CD14-positive monocyte (primary cell): Measurements from ENCODE around the gene TRAF3. TPM values are rescaled to one million over a fixed set of nuclear protein-coding genes. Genes with fewer than 3 reads are reported as not detected.

Experiments used
- DNase-seq, 3 donors: peaks; one replicate each; pipeline ENCODE4 v3.0.0-alpha.2; 2011 to 2022
- H2AFZ ChIP-seq: 2 replicates; pipeline ENCODE4 v1.6.0; 2012; ENCODE audit warnings: mild to moderate bottlenecking, low read depth, low read length, inconsistent platforms; ENCODE audit not compliant: insufficient read depth, poor library complexity, severe bottlenecking
- H3K27ac ChIP-seq, 2 donors: 1 replicate in 1 of 2; 2 replicates in 1 of 2; pipeline ENCODE4 v1.5.1; 2012 to 2013; ENCODE audit warnings: low read length in 2 of 2, control low read depth in 1 of 2, inconsistent platforms in 1 of 2, low read depth in 1 of 2, mild to moderate bottlenecking in 1 of 2
- H3K27me3 ChIP-seq, 2 donors: one replicate each; pipeline versions ENCODE4 v1.6.0 to v1.6.1; 2011 to 2013; ENCODE audit warnings: low read length in 2 of 2; ENCODE audit not compliant: control insufficient read depth in 2 of 2, insufficient read depth in 2 of 2
- H3K36me3 ChIP-seq, 2 donors: replicated peaks in 1 of 2; 1 replicate in 1 of 2; 2 replicates in 1 of 2; pipeline versions ENCODE4 v1.5.1 to v1.6.1; 2012 to 2013; ENCODE audit warnings: low read length in 2 of 2, control low read depth in 1 of 2, inconsistent platforms in 1 of 2, mild to moderate bottlenecking in 1 of 2; ENCODE audit not compliant: insufficient read depth in 2 of 2, control insufficient read depth in 1 of 2
- H3K4me1 ChIP-seq, 2 donors: 1 replicate in 1 of 2; 2 replicates in 1 of 2; pipeline versions ENCODE4 v1.5.1 to v1.6.1; 2012 to 2013; ENCODE audit warnings: low read length in 2 of 2, control low read depth in 1 of 2, inconsistent platforms in 1 of 2, mild to moderate bottlenecking in 1 of 2, moderate library complexity in 1 of 2; ENCODE audit not compliant: insufficient read depth in 2 of 2, control insufficient read depth in 1 of 2
- H3K4me2 ChIP-seq: replicated peaks from 2 replicates; pipeline ENCODE3; 2012; ENCODE audit warnings: low read length, moderate library complexity, mild to moderate bottlenecking; ENCODE audit not compliant: poor library complexity, severe bottlenecking; ENCODE audit errors: extremely low read depth
- H3K4me3 ChIP-seq, 3 experiments: fragments of 200-600 bp in 1 of 3; sonication (generic) in 1 of 3; replicated peaks in 1 of 3; 1 replicate in 2 of 3; 2 replicates in 1 of 3; pipeline ENCODE4 v1.5.1; 2011 to 2013; ENCODE audit warnings: low read length in 3 of 3, mild to moderate bottlenecking in 3 of 3, control low read depth in 2 of 3, low read depth in 2 of 3, inconsistent platforms in 1 of 3, moderate library complexity in 1 of 3
- H3K79me2 ChIP-seq: 2 replicates; pipeline ENCODE4 v1.6.0; 2012; ENCODE audit warnings: mild to moderate bottlenecking, control low read depth, inconsistent platforms, low read length, moderate library complexity; ENCODE audit not compliant: insufficient read depth
- H3K9ac ChIP-seq: 2 replicates; pipeline ENCODE4 v1.6.0; 2017; ENCODE audit warnings: low read length, mild to moderate bottlenecking; ENCODE audit not compliant: insufficient read depth, poor library complexity, severe bottlenecking
- H3K9me3 ChIP-seq, 2 donors: replicated peaks in 1 of 2; 1 replicate in 1 of 2; 2 replicates in 1 of 2; pipeline versions ENCODE4 v1.5.1 to v1.6.1; 2012 to 2013; ENCODE audit warnings: low read length in 2 of 2, control low read depth in 1 of 2; ENCODE audit not compliant: control insufficient read depth in 1 of 2, insufficient read depth in 1 of 2
- H4K20me1 ChIP-seq: 2 replicates; pipeline ENCODE4 v1.6.0; 2012; ENCODE audit warnings: mild to moderate bottlenecking, low read length, control low read depth, moderate library complexity; ENCODE audit not compliant: insufficient read depth
- H3K27ac Mint-ChIP-seq, 7 donors: one replicate each; pipeline ENCODE4 v1.8.0; 2020; ENCODE audit warnings: mild to moderate bottlenecking in 7 of 7, mixed read lengths in 7 of 7, moderate library complexity in 6 of 7, inconsistent platforms in 2 of 7
- H3K27me3 Mint-ChIP-seq, 3 donors: one replicate each; pipeline ENCODE4 v1.8.0; 2021 to 2022; ENCODE audit warnings: low read depth in 3 of 3, mild to moderate bottlenecking in 3 of 3, mixed read lengths in 3 of 3, moderate library complexity in 3 of 3, inconsistent platforms in 1 of 3
- H3K36me3 Mint-ChIP-seq, 2 donors: one replicate each; pipeline ENCODE4 v1.8.0; 2020; ENCODE audit warnings: mixed read lengths in 2 of 2, inconsistent platforms in 1 of 2, mild to moderate bottlenecking in 1 of 2
- H3K4me1 Mint-ChIP-seq: one replicate; pipeline ENCODE4 v1.8.0; 2020; ENCODE audit warnings: mild to moderate bottlenecking, mixed read lengths
- H3K4me3 Mint-ChIP-seq, 2 donors: one replicate each; pipeline ENCODE4 v1.8.0; 2020; ENCODE audit warnings: mild to moderate bottlenecking in 2 of 2, mixed read lengths in 2 of 2, moderate library complexity in 1 of 2
- H3K9me3 Mint-ChIP-seq, 7 donors: one replicate each; pipeline ENCODE4 v1.8.0; 2020 to 2022; ENCODE audit warnings: mixed read lengths in 7 of 7, mild to moderate bottlenecking in 6 of 7, moderate library complexity in 6 of 7, inconsistent platforms in 2 of 7
- CTCF ChIP-seq: fragments of 200-600 bp; IDR thresholded peaks from one replicate; pipeline ENCODE4 v1.8.0; 2022; ENCODE audit warnings: antibody characterized with exemption, mild to moderate bottlenecking
- WGBS: methylation state at CpG from one replicate; pipeline ENCODE4 v1.1.5; 2013; ENCODE audit warnings: missing lambda C conversion rate; ENCODE audit not compliant: insufficient coverage; 5-methylcytosine and 5-hydroxymethylcytosine counted together
- intact Hi-C, 2 donors: fragments of 100-400 bp; cut with micrococcal nuclease; formaldehyde crosslinking; loops; one replicate each; pipeline versions ENCODE4 v1.15.0 to v1.15.1; 2023
- polyA plus RNA-seq, 3 donors: library from polyadenylated mRNA; depleted of rRNA in 1 of 3; unstranded in 2 of 3; stranded (reverse) in 1 of 3; fragments of 300-500 nt in 2 of 3; fragments of >200 nt in 1 of 3; fragmentation: Illumina TruSeq in 2 of 3; gene quantifications; 1 replicate in 2 of 3; 2 replicates in 1 of 3; pipeline ENCODE4 v1.2.3, GENCODE V29; 2012 to 2021

TRAF3 gene
- polyA plus RNA-seq, 3 donors, result 12.0 to 37.6 (median 17.3) TPM

- Histone ChIP-seq H4K20me1 (no peaks in the 10 kb centered on the region), H3K4me3 (no peak overlapping the region), H3K27me3 (no peaks in the 10 kb centered on the region), H2AFZ (no peak overlapping the region), H3K4me2 (no peak overlapping the region), H3K9me3 (no peaks in the 10 kb centered on the region), H3K36me3 (peaks cover 4 to 37% of the 10 kb centered on the region in 2 donors), H3K4me1 (no peaks in the 10 kb centered on the region), H3K79me2 (no peaks in the 10 kb centered on the region), H3K9ac (no peak overlapping the region), H3K27ac (no peak overlapping the region)
- no peak for TF ChIP-seq CTCF
- Mint-ChIP-seq H3K27ac (no peak overlapping the region), H3K4me1 (no peaks in the 10 kb centered on the region), H3K9me3 (no peaks in the 10 kb centered on the region), H3K36me3 (peaks cover 52% of the 10 kb centered on the region in 2 donors), H3K4me3 (no peak overlapping the region), H3K27me3 (peaks cover 0 to 4% (median 2%) of the 10 kb centered on the region in 3 donors)
- WGBS, result 95% methylated on average over 7 of the region's 13 CpGs
- intact Hi-C loops, result no loop called here
- no peak for DNase-seq
These were observed 164.8 kb downstream of the TRAF3 start for GRCh38 chr14:102942069-102942468.

- WGBS, result 96% methylated on average over 15 of the region's 16 CpGs
- DNase-seq, result no peak
- H3K9me3 Mint-ChIP-seq, result peaks cover 0 to 2% (median 0%) of the 10 kb centered on the region in 7 donors
- Histone ChIP-seq H2AFZ (no peak overlapping the region), H3K4me1 (no peaks in the 10 kb centered on the region), H3K27ac (no peak overlapping the region), H3K27me3 (no peaks in the 10 kb centered on the region), H3K79me2 (no peaks in the 10 kb centered on the region), H4K20me1 (no peaks in the 10 kb centered on the region), H3K9me3 (no peaks in the 10 kb centered on the region), H3K36me3 (peaks cover 6 to 44% of the 10 kb centered on the region in 2 donors), H3K4me2 (no peak overlapping the region), H3K9ac (no peak overlapping the region), H3K4me3 (no peak overlapping the region)
- intact Hi-C loops, result no loop called here
- peaks cover 0 to 4% (median 1%) of the 10 kb centered on the region in 3 donors for H3K27me3 Mint-ChIP-seq
- TF ChIP-seq CTCF, result no peak
- peaks cover 53 to 58% of the 10 kb centered on the region in 2 donors for H3K36me3 Mint-ChIP-seq
- no peak overlapping the region for H3K4me3 Mint-ChIP-seq
- H3K27ac Mint-ChIP-seq, result peak overlapping the region in 1 of 7 donors; percentile 16
- no peaks in the 10 kb centered on the region for H3K4me1 Mint-ChIP-seq
These were observed 166.2 kb downstream of the TRAF3 start for GRCh38 chr14:102943454-102943853.
